ENCODE results near the gene RNF214.

DNA sequence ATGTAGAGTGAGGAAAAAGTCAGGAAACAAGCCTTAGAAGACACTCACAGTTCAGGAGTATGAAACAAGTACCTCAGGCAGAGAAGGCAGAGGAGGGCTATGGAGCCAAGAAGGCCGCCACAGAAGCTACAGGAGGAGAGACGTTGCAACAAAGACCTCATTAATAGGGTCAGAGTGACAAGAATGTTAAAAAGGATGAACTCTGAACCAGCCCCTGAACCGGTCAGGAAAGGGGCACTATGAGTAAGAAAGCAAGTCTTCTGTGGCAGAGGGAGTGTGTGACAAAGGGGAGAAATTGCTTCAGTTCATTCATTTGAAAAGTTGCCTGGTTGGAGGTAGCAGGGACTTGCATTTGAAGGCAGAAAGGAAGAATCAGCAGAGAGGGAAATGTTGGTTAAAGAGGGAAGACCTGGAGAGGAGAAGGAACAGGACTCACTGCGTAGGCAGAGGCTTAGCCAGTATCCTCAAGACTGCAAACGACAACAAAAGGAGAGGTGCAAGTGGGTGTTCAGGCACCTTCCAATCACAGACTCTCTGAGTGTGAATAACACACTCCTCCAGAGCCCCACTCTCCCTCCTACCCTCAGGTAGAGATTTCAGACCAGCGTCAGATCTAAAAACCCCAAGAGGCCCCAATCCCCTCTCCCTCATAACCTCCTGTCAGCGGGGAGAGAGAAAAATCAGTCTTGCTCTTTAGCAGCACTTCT lies 17.9 kb upstream of the RNF214 start:
- TF ChIP-seq ZNF550 (CRISPR knock-in tag; IDR thresholded peaks at IDR 0.05; ENCODE audit: borderline replicate concordance) = no peak
- TF ChIP-seq, protein P1, sequence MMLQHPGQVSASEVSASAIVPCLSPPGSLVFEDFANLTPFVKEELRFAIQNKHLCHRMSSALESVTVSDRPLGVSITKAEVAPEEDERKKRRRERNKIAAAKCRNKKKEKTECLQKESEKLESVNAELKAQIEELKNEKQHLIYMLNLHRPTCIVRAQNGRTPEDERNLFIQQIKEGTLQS (CRISPR knock-in tag; IDR thresholded peaks at IDR 0.05) = no peak
- TF ChIP-seq, protein P2, sequence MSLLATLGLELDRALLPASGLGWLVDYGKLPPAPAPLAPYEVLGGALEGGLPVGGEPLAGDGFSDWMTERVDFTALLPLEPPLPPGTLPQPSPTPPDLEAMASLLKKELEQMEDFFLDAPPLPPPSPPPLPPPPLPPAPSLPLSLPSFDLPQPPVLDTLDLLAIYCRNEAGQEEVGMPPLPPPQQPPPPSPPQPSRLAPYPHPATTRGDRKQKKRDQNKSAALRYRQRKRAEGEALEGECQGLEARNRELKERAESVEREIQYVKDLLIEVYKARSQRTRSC (CRISPR knock-in tag; IDR thresholded peaks at IDR 0.05; ENCODE audit: low read depth) = no peak
- TF ChIP-seq GATAD2A (CRISPR knock-in tag; IDR thresholded peaks at IDR 0.05) = no peak
- TF ChIP-seq EZH2 (conservative IDR thresholded peaks at IDR 0.05; ENCODE audit: low read depth, low read length) = no peak
- no peak for TF ChIP-seq ZNF253 (CRISPR knock-in tag; IDR thresholded peaks at IDR 0.05; ENCODE audit: borderline replicate concordance)
- TF ChIP-seq TBP (CRISPR knock-in tag; IDR thresholded peaks at IDR 0.05) = no peak

Data from HepG2 (cell line).